ENCODE data around the gene ILRUN.

DNA sequence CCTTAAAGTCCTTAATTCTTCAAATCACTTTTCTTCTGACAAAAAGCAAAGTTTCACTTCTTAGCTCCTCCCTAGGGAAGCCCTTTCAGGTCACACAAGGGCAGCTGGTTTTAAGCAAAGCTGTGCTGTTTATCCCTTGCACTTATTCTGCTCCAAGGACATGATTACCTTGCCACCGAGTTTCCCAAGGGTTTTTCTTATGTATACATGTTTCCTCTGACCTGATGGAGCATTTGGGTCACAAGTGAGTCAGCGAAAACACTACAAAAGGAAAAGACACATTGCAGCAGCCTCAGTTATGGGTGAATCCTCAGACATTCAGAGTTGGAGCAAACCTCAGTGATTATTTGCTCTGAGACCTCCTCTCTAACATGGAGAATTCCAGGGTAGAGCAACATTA, 26.6 kb upstream of the ILRUN start:
- TF ChIP-seq, protein P1, sequence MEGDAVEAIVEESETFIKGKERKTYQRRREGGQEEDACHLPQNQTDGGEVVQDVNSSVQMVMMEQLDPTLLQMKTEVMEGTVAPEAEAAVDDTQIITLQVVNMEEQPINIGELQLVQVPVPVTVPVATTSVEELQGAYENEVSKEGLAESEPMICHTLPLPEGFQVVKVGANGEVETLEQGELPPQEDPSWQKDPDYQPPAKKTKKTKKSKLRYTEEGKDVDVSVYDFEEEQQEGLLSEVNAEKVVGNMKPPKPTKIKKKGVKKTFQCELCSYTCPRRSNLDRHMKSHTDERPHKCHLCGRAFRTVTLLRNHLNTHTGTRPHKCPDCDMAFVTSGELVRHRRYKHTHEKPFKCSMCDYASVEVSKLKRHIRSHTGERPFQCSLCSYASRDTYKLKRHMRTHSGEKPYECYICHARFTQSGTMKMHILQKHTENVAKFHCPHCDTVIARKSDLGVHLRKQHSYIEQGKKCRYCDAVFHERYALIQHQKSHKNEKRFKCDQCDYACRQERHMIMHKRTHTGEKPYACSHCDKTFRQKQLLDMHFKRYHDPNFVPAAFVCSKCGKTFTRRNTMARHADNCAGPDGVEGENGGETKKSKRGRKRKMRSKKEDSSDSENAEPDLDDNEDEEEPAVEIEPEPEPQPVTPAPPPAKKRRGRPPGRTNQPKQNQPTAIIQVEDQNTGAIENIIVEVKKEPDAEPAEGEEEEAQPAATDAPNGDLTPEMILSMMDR (conservative IDR thresholded peaks at IDR 0.05) = no peak
- TF ChIP-seq EZH2 (IDR thresholded peaks at IDR 0.05; ENCODE audit: low read depth) = no peak
